Nephron (organoid): ENCODE results near the gene AMPD3.

Experiments used
- H3K27ac Mint-ChIP-seq, 3 experiments: 2 replicates each; pipeline ENCODE4 v1.8.0; 2020; ENCODE audit warnings: mixed read lengths in 3 of 3, mild to moderate bottlenecking in 2 of 3, moderate library complexity in 1 of 3
- H3K27me3 Mint-ChIP-seq: 2 replicates; pipeline ENCODE4 v1.8.0; 2021; ENCODE audit warnings: low read depth, mild to moderate bottlenecking, moderate library complexity, mixed read lengths
- H3K36me3 Mint-ChIP-seq: 2 replicates; pipeline ENCODE4 v1.8.0; 2020; ENCODE audit warnings: low read depth, mixed read lengths
- H3K4me1 Mint-ChIP-seq: 2 replicates; pipeline ENCODE4 v1.8.0; 2020; ENCODE audit warnings: mixed read lengths
- H3K4me3 Mint-ChIP-seq, 3 experiments: 2 replicates each; pipeline ENCODE4 v1.8.0; 2020; ENCODE audit warnings: mild to moderate bottlenecking in 3 of 3, mixed read lengths in 3 of 3, moderate library complexity in 2 of 3
- H3K9me3 Mint-ChIP-seq: 2 replicates; pipeline ENCODE4 v1.8.0; 2020; ENCODE audit warnings: mixed read lengths
- TF ChIP-seq, protein P1 (sequence below), 3 experiments: fragments of 200-600 bp; sonication (generic); IDR thresholded peaks; one replicate each; pipeline ENCODE4 v1.5.0; 2021; ENCODE audit warnings: antibody characterized with exemption in 3 of 3; ENCODE audit not compliant: unreplicated experiment in 3 of 3

AMPD3 gene

DNA sequence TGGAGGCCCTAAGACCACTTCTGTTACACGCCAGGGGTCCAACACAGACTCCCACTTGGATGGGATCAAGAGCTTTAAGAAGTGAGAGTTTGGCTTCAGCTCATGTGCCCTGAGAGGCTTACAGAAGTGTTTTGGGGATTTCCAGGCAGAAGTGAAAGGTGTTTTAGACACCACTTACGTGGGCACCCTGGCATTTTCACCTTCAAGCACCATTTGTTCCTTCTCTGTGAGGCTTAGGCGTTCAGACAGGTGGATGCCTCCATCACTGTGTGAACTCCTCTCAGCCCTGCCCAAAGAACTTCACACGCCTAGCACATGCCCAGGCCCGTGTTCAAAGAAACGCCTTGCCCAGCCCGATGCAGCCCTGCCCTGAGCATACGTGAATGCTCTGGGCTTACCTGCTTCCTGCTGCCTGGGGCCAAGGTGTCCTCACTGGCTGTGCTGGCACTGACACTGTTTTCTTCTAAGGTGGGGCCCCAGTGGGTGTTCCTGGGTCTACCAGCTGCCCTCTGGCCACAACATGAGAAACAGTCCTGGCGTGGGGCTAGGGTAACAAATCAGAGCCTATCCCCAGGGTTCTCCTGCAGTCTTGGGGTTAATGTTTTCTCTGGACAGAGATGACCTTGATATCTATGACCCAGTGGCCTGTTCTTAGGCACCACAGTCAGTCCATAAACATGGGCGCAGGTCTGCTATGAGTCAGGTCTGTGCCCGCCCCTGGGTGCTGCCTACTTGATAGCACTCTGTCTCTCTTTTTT, 34.0 kb downstream of the AMPD3 start:
- TF ChIP-seq, protein P1, sequence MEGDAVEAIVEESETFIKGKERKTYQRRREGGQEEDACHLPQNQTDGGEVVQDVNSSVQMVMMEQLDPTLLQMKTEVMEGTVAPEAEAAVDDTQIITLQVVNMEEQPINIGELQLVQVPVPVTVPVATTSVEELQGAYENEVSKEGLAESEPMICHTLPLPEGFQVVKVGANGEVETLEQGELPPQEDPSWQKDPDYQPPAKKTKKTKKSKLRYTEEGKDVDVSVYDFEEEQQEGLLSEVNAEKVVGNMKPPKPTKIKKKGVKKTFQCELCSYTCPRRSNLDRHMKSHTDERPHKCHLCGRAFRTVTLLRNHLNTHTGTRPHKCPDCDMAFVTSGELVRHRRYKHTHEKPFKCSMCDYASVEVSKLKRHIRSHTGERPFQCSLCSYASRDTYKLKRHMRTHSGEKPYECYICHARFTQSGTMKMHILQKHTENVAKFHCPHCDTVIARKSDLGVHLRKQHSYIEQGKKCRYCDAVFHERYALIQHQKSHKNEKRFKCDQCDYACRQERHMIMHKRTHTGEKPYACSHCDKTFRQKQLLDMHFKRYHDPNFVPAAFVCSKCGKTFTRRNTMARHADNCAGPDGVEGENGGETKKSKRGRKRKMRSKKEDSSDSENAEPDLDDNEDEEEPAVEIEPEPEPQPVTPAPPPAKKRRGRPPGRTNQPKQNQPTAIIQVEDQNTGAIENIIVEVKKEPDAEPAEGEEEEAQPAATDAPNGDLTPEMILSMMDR (IDR thresholded peaks at IDR 0.05; ENCODE audit: unreplicated experiment in 3 of 3), result no peak
- H3K4me3 Mint-ChIP-seq, result no peak overlapping the region
- no peaks in the 10 kb centered on the region for H3K9me3 Mint-ChIP-seq
- peaks cover 16% of the 10 kb centered on the region for H3K27me3 Mint-ChIP-seq
- peaks cover 28% of the 10 kb centered on the region for H3K36me3 Mint-ChIP-seq
- peaks cover 17% of the 10 kb centered on the region for H3K4me1 Mint-ChIP-seq
- H3K27ac Mint-ChIP-seq, result no peak overlapping the region

DNA sequence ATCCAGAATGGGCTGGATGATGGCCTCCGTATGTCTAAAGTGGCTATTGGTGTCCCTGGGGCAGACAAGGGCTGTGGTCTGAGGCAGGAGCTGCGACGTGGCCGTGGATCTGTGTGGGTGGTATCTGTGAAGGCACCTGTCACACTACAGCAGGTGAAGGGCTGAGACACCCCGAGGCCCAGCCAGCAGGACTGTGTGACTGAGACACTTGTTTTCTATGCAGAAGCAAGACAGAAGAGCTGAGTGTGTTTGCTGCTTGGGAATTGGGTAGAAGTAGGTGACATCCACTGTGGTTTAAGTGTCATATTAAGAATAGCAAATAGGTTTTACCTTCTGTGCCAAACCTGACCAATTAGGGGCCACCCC, 35.0 kb downstream of the AMPD3 start:
- Mint-ChIP-seq H3K27ac (no peak overlapping the region), H3K36me3 (peaks cover 35% of the 10 kb centered on the region), H3K4me3 (no peak overlapping the region), H3K4me1 (peaks cover 17% of the 10 kb centered on the region), H3K9me3 (no peaks in the 10 kb centered on the region), H3K27me3 (peaks cover 11% of the 10 kb centered on the region)
- TF ChIP-seq, protein P1 (IDR thresholded peaks at IDR 0.05; ENCODE audit: unreplicated experiment in 3 of 3), result no peak

GRCh38 chr11:10490398-10491241, 35.6 kb downstream of the AMPD3 start:
- Mint-ChIP-seq H3K27me3 (peaks cover 11% of the 10 kb centered on the region), H3K36me3 (peaks cover 35% of the 10 kb centered on the region), H3K27ac (peak overlapping the region in 2 of 3 experiments; percentile 13 to 40)

DNA sequence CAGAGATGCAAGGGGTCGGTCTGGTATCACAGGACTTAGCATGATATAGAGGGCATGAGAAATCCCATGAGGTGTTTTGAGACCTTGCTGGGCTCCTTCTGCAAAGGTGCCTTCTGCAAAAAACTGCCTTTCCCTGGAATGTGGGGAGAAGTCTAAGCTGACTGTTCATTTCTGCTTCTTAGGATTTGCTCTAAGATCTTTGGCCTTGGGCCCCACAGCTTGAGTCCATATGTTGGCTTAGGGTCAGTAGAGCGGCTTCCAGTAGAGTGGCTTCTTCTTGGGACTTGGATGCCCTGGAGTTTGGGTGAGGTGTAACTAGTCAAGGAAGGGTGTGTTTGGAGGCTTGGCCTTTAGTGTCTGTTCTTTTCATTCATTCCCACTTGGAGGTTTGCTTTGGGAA, 37.0 kb downstream of the AMPD3 start:
- H3K27ac Mint-ChIP-seq, result no peak overlapping the region
- H3K36me3 Mint-ChIP-seq, result peaks cover 41% of the 10 kb centered on the region
- no peak overlapping the region for H3K4me3 Mint-ChIP-seq
- TF ChIP-seq, protein P1 (IDR thresholded peaks at IDR 0.05; ENCODE audit: unreplicated experiment in 3 of 3), result no peak
- no peaks in the 10 kb centered on the region for H3K9me3 Mint-ChIP-seq
- peaks cover 7% of the 10 kb centered on the region for H3K27me3 Mint-ChIP-seq
- peaks cover 21% of the 10 kb centered on the region for H3K4me1 Mint-ChIP-seq

More at GRCh38 chr11:10490398-10491241, 35.6 kb downstream of the AMPD3 start:
- no peaks in the 10 kb centered on the region for H3K9me3 Mint-ChIP-seq
- TF ChIP-seq, protein P1 (IDR thresholded peaks at IDR 0.05; ENCODE audit: unreplicated experiment in 3 of 3), result no peak
- no peak overlapping the region for H3K4me3 Mint-ChIP-seq
- peaks cover 17% of the 10 kb centered on the region for H3K4me1 Mint-ChIP-seq

DNA sequence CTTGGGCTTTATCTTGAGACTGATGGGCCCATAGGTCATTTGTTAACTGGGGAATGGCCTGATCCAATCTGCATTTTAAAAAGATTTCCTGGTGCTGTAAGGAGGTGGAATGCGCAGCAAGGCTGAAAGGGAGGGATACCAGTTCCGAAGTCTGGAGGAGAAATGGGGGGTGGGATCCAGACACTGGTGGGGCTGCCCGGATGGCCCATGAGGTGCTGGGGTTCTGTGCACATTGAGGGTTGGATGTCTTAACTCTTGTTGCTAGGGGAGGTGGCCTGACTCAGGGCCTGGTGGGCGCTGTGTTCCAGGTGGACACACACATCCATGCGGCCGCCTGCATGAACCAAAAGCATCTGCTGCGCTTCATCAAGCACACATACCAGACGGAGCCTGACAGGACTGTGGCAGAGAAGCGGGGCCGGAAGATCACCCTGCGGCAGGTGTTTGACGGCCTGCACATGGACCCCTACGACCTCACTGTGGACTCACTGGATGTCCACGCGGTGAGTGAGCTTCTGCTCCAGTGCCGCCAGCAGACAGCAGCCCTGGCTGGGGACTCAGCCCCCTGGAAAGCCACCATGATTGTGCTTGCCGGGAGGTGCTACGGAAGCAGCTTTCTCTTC, 38.1 kb downstream of the AMPD3 start:
- TF ChIP-seq, protein P1 (IDR thresholded peaks at IDR 0.05; ENCODE audit: unreplicated experiment in 3 of 3), result no peak
- H3K27ac Mint-ChIP-seq, result no peak overlapping the region
- peaks cover 14% of the 10 kb centered on the region for H3K27me3 Mint-ChIP-seq

More for the DNA sequence above, 38.1 kb downstream of the AMPD3 start:
- H3K4me1 Mint-ChIP-seq, result peaks cover 31% of the 10 kb centered on the region
- H3K36me3 Mint-ChIP-seq, result peaks cover 41% of the 10 kb centered on the region
- H3K9me3 Mint-ChIP-seq, result no peaks in the 10 kb centered on the region
- no peak overlapping the region for H3K4me3 Mint-ChIP-seq
